HEK293 (cell line): Measurements from ENCODE around the gene BFAR.

ENCODE experiments used
- CTCF ChIA-PET: fragments of 350-600 bp; formaldehyde crosslinking; extraction: SDS; loops from one replicate; lab custom pipeline; 2021; ENCODE audit warnings: antibody characterized with exemption; lab: Yijun Ruan, JAX
- POLR2A ChIA-PET: fragments of 300-600 bp; formaldehyde crosslinking; extraction: SDS; loops from one replicate; lab custom pipeline; 2020; ENCODE audit warnings: antibody characterized with exemption, inconsistent platforms; lab: Yijun Ruan, JAX
- H3K27ac ChIP-seq: fragments of 200-500 bp; sonication (Bioruptor generic); 2 replicates; pipeline ENCODE4 v1.5.1; 2014; ENCODE audit warnings: low read depth, low read length, control low read depth, inconsistent platforms; ENCODE audit errors: extremely low read depth
- H3K36me3 ChIP-seq, 2 experiments: fragments of 200-500 bp in 1 of 2; sonication (Bioruptor generic) in 1 of 2; 1 replicate in 1 of 2; 2 replicates in 1 of 2; pipeline ENCODE4 v1.5.1; 2014 to 2017; ENCODE audit warnings: inconsistent platforms in 2 of 2, low read length in 2 of 2; ENCODE audit not compliant: control insufficient read depth in 2 of 2, insufficient read depth in 1 of 2
- H3K4me1 ChIP-seq: fragments of 200-500 bp; sonication (Bioruptor generic); 2 replicates; pipeline ENCODE4 v1.5.1; 2014; ENCODE audit warnings: mild to moderate bottlenecking, low read length, inconsistent platforms; ENCODE audit not compliant: control insufficient read depth, insufficient read depth
- H3K4me3 ChIP-seq: 2 replicates; pipeline ENCODE4 v1.5.1; 2011; ENCODE audit warnings: low read depth, mild to moderate bottlenecking, control low read depth, low read length, moderate library complexity
- H3K9me3 ChIP-seq: fragments of 200-500 bp; sonication (Bioruptor generic); 2 replicates; pipeline ENCODE4 v1.5.1; 2014; ENCODE audit warnings: low read depth, low read length, inconsistent platforms; ENCODE audit not compliant: control insufficient read depth, insufficient read depth
- HOXD13 ChIP-seq: sonication (generic); formaldehyde crosslinking; IDR thresholded peaks from 2 replicates; pipeline ENCODE4 v1.8.0; 2022; ENCODE audit warnings: missing genetic modification reagents, borderline replicate concordance
- IKZF3 ChIP-seq: fragments of 450-650 bp; IDR thresholded peaks from 2 replicates; pipeline ENCODE4 v1.5.0; 2018; ENCODE audit warnings: missing biosample characterization, mild to moderate bottlenecking, missing genetic modification characterization, moderate library complexity
- KLF10 ChIP-seq: fragments of 450-650 bp; IDR thresholded peaks from 2 replicates; pipeline ENCODE4 v1.5.1; 2018; ENCODE audit warnings: missing biosample characterization, mild to moderate bottlenecking, missing genetic modification characterization
- PRDM4 ChIP-seq: fragments of 450-650 bp; formaldehyde crosslinking; IDR thresholded peaks from 2 replicates; pipeline ENCODE4 v1.5.1; 2017; ENCODE audit warnings: missing biosample characterization, missing genetic modification characterization
- SCRT1 ChIP-seq: fragments of 450-650 bp; formaldehyde crosslinking; IDR thresholded peaks from 2 replicates; pipeline ENCODE4 v1.5.1; 2016; ENCODE audit warnings: missing biosample characterization, missing genetic modification characterization, borderline replicate concordance
- SCRT2 ChIP-seq: fragments of 450-650 bp; formaldehyde crosslinking; IDR thresholded peaks from 2 replicates; pipeline ENCODE4 v1.5.1; 2016; ENCODE audit warnings: missing biosample characterization, missing genetic modification characterization
- ZBTB48 ChIP-seq: fragments of 450-650 bp; formaldehyde crosslinking; IDR thresholded peaks from 2 replicates; pipeline ENCODE4 v1.5.1; 2016; ENCODE audit warnings: missing biosample characterization, missing genetic modification characterization
- ZNF146 ChIP-seq: fragments of 450-650 bp; formaldehyde crosslinking; IDR thresholded peaks from 2 replicates; pipeline ENCODE4 v1.5.1; 2016; ENCODE audit warnings: missing biosample characterization, missing genetic modification characterization
- ZNF16 ChIP-seq: fragments of 450-650 bp; formaldehyde crosslinking; IDR thresholded peaks from 2 replicates; pipeline ENCODE4 v1.5.1; 2016; ENCODE audit warnings: low read depth, missing biosample characterization, missing genetic modification characterization
- ZNF350 ChIP-seq: fragments of 450-650 bp; formaldehyde crosslinking; IDR thresholded peaks from 2 replicates; pipeline ENCODE4 v1.5.0; 2017; ENCODE audit warnings: missing biosample characterization, mild to moderate bottlenecking, missing genetic modification characterization
- ZNF398 ChIP-seq: fragments of 450-650 bp; formaldehyde crosslinking; IDR thresholded peaks from 2 replicates; pipeline ENCODE4 v1.5.1; 2017; ENCODE audit warnings: missing biosample characterization, missing genetic modification characterization
- ZNF518A ChIP-seq: fragments of 450-650 bp; formaldehyde crosslinking; conservative IDR thresholded peaks from 2 replicates; pipeline ENCODE4 v1.5.1; 2016; ENCODE audit warnings: low read depth, missing biosample characterization, missing genetic modification characterization
- ZSCAN30 ChIP-seq: fragments of 450-650 bp; IDR thresholded peaks from 2 replicates; pipeline ENCODE4 v1.5.1; 2018; ENCODE audit warnings: missing biosample characterization, mild to moderate bottlenecking, missing genetic modification characterization, moderate library complexity

BFAR gene

GRCh38 chr16:14613991-14614390 is 18.8 kb upstream of the BFAR start (continued):
- TF ChIP-seq ZNF518A (tag by site-specific recombination) (no peak), IKZF3 (tag by site-specific recombination) (no peak), ZNF146 (no peak), KLF10 (tag by site-specific recombination) (no peak), ZNF398 (no peak), ZSCAN30 (tag by site-specific recombination) (no peak), PRDM4 (tag by site-specific recombination) (no peak), HOXD13 (CRISPR knock-in tag) (no peak)

GRCh38 chr16:14616280-14616679 is 16.5 kb upstream of the BFAR start:
- Histone ChIP-seq H3K27ac (no peak overlapping the region), H3K4me1 (no peaks in the 10 kb centered on the region), H3K4me3 (no peak overlapping the region), H3K9me3 (no peaks in the 10 kb centered on the region)
- POLR2A ChIA-PET = no interaction called here
- peak; percentile 80 for TF ChIP-seq SCRT1 (tag by site-specific recombination)
- peak; percentile 93 for TF ChIP-seq SCRT2
- no peak for TF ChIP-seq ZNF350 (tag by site-specific recombination)
- TF ChIP-seq, all 188 proteins: peak for 2
- peaks cover 62 to 71% of the 10 kb centered on the region in 2 experiments for H3K36me3 ChIP-seq
- CTCF ChIA-PET = interaction anchor here (0.6 kb wide), 1 partner anchor 15 kb away, joined by 4 read pairs; no protein-coding TSS in a partner anchor

GRCh38 chr16:14618566-14618965 is 14.2 kb upstream of the BFAR start:
- Histone ChIP-seq H3K27ac (no peak overlapping the region), H3K36me3 (peaks cover 54 to 79% of the 10 kb centered on the region in 2 experiments), H3K4me1 (no peaks in the 10 kb centered on the region), H3K4me3 (no peak overlapping the region), H3K9me3 (no peaks in the 10 kb centered on the region)
- POLR2A ChIA-PET = no interaction called here
- TF ChIP-seq ZBTB48 = no peak
- no peak for TF ChIP-seq ZNF16 (tag by site-specific recombination)
- CTCF ChIA-PET = interaction anchor here (0.6 kb wide), 1 partner anchor 1257 kb away, joined by 3 read pairs; no protein-coding TSS in a partner anchor
